Lower leg skin (tissue), 3 donors: ENCODE measurements around the gene GKAP1.

Experiments used
- POLR2A ChIP-seq, 2 donors: fragments of 450-650 bp; IDR thresholded peaks; one replicate each; pipeline ENCODE4 v1.6.1; 2016 to 2017; ENCODE audit warnings: antibody characterized with exemption in 2 of 2, mild to moderate bottlenecking in 1 of 2, moderate library complexity in 1 of 2
- TF ChIP-seq, protein P1 (sequence below), 3 donors: fragments of 450-650 bp; IDR thresholded peaks; one replicate each; pipeline ENCODE4 v1.5.1; 2016; ENCODE audit warnings: antibody characterized with exemption in 3 of 3, mild to moderate bottlenecking in 3 of 3, moderate library complexity in 2 of 3

DNA sequence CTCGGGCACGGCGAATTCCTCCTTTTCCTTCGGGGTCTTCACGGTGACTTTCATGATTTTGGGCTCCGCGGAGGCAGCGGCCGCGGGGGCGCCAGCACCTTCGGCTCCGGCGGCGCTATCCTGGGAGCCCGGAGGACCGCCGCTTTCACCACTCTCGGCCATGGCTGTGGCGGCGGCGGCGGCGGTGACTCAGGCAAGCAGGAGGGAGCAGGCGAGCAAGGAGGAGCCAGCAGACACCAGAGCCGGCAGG, 110.1 kb downstream of the GKAP1 start:
- TF ChIP-seq, protein P1, sequence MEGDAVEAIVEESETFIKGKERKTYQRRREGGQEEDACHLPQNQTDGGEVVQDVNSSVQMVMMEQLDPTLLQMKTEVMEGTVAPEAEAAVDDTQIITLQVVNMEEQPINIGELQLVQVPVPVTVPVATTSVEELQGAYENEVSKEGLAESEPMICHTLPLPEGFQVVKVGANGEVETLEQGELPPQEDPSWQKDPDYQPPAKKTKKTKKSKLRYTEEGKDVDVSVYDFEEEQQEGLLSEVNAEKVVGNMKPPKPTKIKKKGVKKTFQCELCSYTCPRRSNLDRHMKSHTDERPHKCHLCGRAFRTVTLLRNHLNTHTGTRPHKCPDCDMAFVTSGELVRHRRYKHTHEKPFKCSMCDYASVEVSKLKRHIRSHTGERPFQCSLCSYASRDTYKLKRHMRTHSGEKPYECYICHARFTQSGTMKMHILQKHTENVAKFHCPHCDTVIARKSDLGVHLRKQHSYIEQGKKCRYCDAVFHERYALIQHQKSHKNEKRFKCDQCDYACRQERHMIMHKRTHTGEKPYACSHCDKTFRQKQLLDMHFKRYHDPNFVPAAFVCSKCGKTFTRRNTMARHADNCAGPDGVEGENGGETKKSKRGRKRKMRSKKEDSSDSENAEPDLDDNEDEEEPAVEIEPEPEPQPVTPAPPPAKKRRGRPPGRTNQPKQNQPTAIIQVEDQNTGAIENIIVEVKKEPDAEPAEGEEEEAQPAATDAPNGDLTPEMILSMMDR (IDR thresholded peaks at IDR 0.05): no peak
- TF ChIP-seq POLR2A (IDR thresholded peaks at IDR 0.05): no peak
